Measurements from ENCODE around the gene CDR2L.

GRCh38 chr17:74962622-74963394 is 24.6 kb upstream of the CDR2L start:
- TF ChIP-seq POLR2AphosphoS5 (IDR thresholded peaks at IDR 0.05; ENCODE audit: low read depth, low read length) (no peak), REST (IDR thresholded peaks at IDR 0.05; ENCODE audit: insufficient read depth in 1 of 2, low read depth in 2 of 2, low read length in 2 of 2) (no peak), FOXP2 (optimal IDR thresholded peaks at IDR 0.05; ENCODE audit: borderline replicate concordance, extremely low read depth, extremely low read length, insufficient read depth) (no peak), SIN3A (IDR thresholded peaks at IDR 0.05; ENCODE audit: borderline replicate concordance, insufficient read depth, low read length) (no peak), TAF1 (IDR thresholded peaks at IDR 0.05; ENCODE audit: borderline replicate concordance, insufficient read depth, low read length) (no peak)

Measured in PFSK-1 (cell line).